GM18870 (cell line): Measurements from ENCODE around the gene ARHGEF25.
"Not testable (repeated sequence)": the region's sequence is repeated elsewhere in the genome, so short reads cannot be mapped to it uniquely, and the experiment has no call there.

Source experiments
- ATAC-seq: cut with Tn5 transposase; IDR thresholded peaks from one replicate; pipeline ENCODE4 v1.9.1; 2021; ENCODE audit warnings: moderate library complexity; ENCODE audit not compliant: unreplicated experiment

The ARHGEF25 gene

DNA sequence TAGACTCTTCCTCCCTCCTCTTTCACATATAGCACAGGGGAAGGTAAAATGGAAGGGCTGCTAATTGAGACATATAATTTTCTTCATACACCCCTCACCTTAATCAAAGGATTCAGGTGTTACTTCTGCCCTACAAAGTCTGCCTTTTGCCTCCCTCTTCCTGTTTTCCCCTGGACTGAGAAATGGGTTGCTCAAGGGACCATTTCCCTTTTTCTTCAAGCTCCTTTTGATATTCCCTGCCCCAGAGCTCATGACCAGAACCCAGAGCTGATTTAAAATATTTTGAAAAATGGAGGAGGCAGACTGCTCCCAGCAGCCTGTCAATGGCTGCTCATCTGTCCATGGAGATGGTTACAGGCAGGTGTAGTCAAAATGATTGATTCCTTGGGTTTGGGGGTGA, 26.5 kb upstream of the ARHGEF25 start:
- no peak for ATAC-seq

DNA sequence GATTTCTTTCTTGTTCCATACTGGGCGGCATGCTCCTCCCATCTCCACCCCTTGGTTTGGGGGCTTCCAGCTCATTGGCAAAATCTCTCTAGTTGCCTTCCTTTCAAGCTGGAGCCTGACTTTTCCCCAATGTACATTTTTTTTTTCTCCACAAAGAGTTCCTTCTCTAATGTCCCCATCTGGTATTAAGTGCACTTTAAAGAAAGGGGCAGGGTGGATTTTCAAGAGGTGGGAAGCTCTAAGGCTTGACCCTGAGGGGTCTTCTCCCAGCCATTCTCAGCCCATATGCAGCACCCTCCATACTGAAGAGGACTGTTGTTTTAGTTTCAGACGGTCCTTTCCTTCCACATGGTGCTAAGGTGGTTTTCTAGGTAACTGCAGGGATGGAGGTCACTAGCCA, 26.1 kb upstream of the ARHGEF25 start:
- ATAC-seq: no peak

DNA sequence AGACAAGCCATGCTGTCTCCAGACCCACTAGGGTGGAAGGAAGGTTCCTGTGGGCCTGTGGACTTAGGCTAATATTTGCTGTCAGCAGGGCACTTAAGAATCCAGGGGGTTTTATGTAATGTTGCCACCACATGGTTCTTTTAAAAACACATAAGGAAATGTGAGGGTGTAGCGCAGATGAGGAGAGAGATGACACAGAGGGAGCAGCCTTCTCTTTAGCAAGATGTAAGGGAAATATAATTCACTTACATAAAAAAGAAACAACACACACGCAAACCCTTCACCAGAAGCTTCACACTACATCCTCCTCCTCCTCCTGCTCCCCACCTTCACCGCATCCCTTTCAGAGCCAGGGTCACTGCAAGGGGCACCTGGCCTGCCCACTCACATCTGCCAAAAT, 25.1 kb upstream of the ARHGEF25 start:
- no peak for ATAC-seq

GRCh38 chr12:57586832-57587429, 24.3 kb upstream of the ARHGEF25 start:
- no peak for ATAC-seq

- not testable (repeated sequence) for ATAC-seq
Observed at GRCh38 chr12:57588951-57589610, 22.2 kb upstream of the ARHGEF25 start.

DNA sequence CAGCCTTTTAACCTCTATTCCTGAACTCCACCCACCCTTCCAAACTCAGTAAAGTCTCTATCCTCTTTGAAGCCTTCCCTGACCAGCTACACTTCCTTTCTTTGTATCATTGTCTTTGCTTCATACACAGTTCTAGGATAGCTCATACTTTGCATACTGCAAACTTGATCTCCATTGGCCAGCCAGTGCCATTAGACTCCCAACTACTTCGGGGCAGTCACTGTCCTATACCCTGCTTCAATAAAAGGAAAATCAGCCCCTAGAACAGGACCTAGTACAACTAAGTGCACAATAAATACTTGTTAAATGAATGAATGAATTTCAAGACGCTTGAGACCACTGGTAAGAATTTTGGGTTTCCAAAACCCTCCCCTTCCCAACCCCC, 20.8 kb upstream of the ARHGEF25 start:
- no peak for ATAC-seq

GRCh38 chr12:57590864-57591781, 20.1 kb upstream of the ARHGEF25 start, which contains the start of gene PIP4K2C:
Gene PIP4K2C (plus strand): TSS chr12:57591192. CDS start chr12:57591290, 98 bp downstream.
- ATAC-seq: peak; percentile 61

GRCh38 chr12:57591782-57592325, 19.4 kb upstream of the ARHGEF25 start:
- no peak for ATAC-seq

GRCh38 chr12:57592551-57593165, 18.6 kb upstream of the ARHGEF25 start:
- ATAC-seq: no peak

DNA sequence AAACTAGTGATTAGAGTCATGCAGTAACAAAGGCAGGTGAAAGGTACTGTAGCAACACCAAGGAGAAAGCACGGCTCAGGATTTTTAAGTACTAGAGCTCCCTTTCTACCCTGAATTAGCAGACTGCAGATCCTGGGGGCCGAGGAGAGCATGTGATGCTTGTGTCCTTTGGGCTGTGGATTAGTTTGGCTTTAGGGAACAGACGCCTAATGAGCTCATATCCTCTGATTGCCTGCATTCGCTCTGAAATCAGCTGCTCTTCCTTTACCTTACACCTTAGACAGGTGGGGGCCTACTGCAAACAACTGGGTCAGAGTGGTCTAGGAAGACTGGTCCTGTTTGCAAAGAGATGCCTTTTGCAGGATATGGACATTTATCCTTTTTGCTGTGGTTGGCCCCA, 18.0 kb upstream of the ARHGEF25 start:
- ATAC-seq: no peak

DNA sequence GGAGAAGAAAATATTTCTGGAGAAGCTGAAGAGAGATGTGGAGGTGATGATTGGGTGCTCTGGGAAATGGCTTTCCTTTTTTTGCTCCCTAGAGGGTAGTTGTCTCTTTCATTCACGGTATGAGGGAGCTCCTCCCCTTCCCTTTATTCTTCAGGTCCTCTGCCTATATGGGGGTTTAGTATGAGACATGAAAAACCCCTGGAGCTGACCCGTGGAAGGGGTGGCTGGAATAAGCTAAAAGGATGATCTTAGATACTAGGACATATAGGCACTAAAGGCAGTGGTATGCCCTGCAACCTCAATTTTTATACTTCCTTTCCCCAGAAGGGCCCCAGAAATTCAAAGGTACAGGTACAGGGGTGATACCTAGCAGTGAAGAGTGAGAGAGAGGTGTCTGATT, 10.8 kb upstream of the ARHGEF25 start:
- ATAC-seq: no peak

GRCh38 chr12:57602544-57602943, 8.7 kb upstream of the ARHGEF25 start:
- ATAC-seq: no peak

- ATAC-seq: no peak
Observed at GRCh38 chr12:57603324-57603723, 7.9 kb upstream of the ARHGEF25 start.

- ATAC-seq: no peak
Observed at GRCh38 chr12:57603815-57604453, 7.3 kb upstream of the ARHGEF25 start.

- ATAC-seq: no peak
Observed at GRCh38 chr12:57604454-57604991, 6.7 kb upstream of the ARHGEF25 start, which contains the start of gene DTX3. Gene DTX3 (plus strand): TSS chr12:57604824. CDS start chr12:57606518, 1,694 bp downstream.

- no peak for ATAC-seq
Observed at GRCh38 chr12:57604992-57605810, 6.0 kb upstream of the ARHGEF25 start.

DNA sequence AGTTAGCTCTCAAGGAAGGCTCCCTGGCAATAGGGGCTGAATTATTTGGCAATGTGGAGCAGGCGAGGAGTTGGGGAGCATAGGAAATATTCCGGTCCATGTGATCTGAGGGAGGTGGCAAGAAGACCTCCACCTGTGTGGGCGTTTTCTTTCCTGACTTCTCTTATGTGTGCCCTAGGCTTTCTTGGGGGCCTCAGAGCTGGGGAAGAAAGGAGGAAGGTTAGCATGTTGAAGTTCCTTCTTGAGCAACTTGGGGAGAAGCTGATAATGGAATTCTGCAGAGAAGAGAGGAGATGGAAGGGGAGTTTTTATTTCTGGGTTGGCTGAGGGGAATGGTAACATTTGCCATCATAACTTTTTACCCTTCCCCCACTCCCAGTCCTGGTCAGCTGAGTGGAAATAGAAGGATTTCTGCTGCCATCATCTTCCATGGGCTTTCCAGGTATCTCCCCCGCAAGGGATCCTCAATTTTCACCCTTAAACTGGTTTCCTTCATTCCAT, 5.4 kb upstream of the ARHGEF25 start:
- no peak for ATAC-seq

- no peak for ATAC-seq
Observed at GRCh38 chr12:57606399-57606798, 4.8 kb upstream of the ARHGEF25 start.

- no peak for ATAC-seq
Observed at GRCh38 chr12:57606821-57607220, 4.4 kb upstream of the ARHGEF25 start.
